Measurements from ENCODE around the gene GH2.

GH2 gene

GRCh38 chr17:63881935-63882601 is at the start of gene GH2:
TSS of gene GH2 (minus strand) at chr17:63881944. CDS start at chr17:63881801, 143 bp downstream.
- H3K27me3 ChIP-seq (ENCODE audit: insufficient read depth, poor library complexity, severe bottlenecking) = no peaks in the 10 kb centered on the region
- no peak within 1 kb of the TSS for H3K4me3 ChIP-seq (ENCODE audit: severe bottlenecking)
- peak; percentile 90 for ATAC-seq (ENCODE audit: low read depth)
- DNase-seq (ENCODE audit: low spot score) = no peak
- no peaks in the 10 kb centered on the region for H3K9me3 ChIP-seq (ENCODE audit: severe bottlenecking)
- peak; percentile 37 for TF ChIP-seq CTCF (IDR thresholded peaks at IDR 0.05; ENCODE audit: poor library complexity, severe bottlenecking)
- no peaks in the 10 kb centered on the region for H3K36me3 ChIP-seq (ENCODE audit: low read depth)
- no peaks in the 10 kb centered on the region for H3K4me1 ChIP-seq (ENCODE audit: insufficient read depth, poor library complexity, severe bottlenecking)
- H3K27ac ChIP-seq (ENCODE audit: poor library complexity, severe bottlenecking) = no peak within 1 kb of the TSS

- Histone ChIP-seq H3K27me3 (ENCODE audit: insufficient read depth, poor library complexity, severe bottlenecking) (no peaks in the 10 kb centered on the region), H3K4me3 (ENCODE audit: severe bottlenecking) (no peak overlapping the region), H3K4me1 (ENCODE audit: insufficient read depth, poor library complexity, severe bottlenecking) (no peaks in the 10 kb centered on the region), H3K36me3 (ENCODE audit: low read depth) (no peaks in the 10 kb centered on the region), H3K27ac (ENCODE audit: poor library complexity, severe bottlenecking) (no peak overlapping the region), H3K9me3 (ENCODE audit: severe bottlenecking) (no peaks in the 10 kb centered on the region)
- ATAC-seq (ENCODE audit: low read depth) = peak; percentile 37; the same call in 1 of the 3 replicates
- no peak for TF ChIP-seq CTCF (IDR thresholded peaks at IDR 0.05; ENCODE audit: poor library complexity, severe bottlenecking)
- DNase-seq (ENCODE audit: low spot score) = peak; percentile 67
Observed at GRCh38 chr17:63930951-63931575, 49.3 kb upstream of the GH2 start.

GRCh38 chr17:63929860-63930766 is 48.4 kb upstream of the GH2 start:
- H3K27me3 ChIP-seq (ENCODE audit: insufficient read depth, poor library complexity, severe bottlenecking) = no peaks in the 10 kb centered on the region
- H3K36me3 ChIP-seq (ENCODE audit: low read depth) = no peaks in the 10 kb centered on the region
- no peak for TF ChIP-seq CTCF (IDR thresholded peaks at IDR 0.05; ENCODE audit: poor library complexity, severe bottlenecking)
- ATAC-seq (ENCODE audit: low read depth) (peak; percentile 28; the same call in 2 of the 3 replicates), DNase-seq (ENCODE audit: low spot score) (no peak)
- no peaks in the 10 kb centered on the region for H3K4me1 ChIP-seq (ENCODE audit: insufficient read depth, poor library complexity, severe bottlenecking)
- H3K9me3 ChIP-seq (ENCODE audit: severe bottlenecking) = no peaks in the 10 kb centered on the region
- no peak overlapping the region for H3K27ac ChIP-seq (ENCODE audit: poor library complexity, severe bottlenecking)
- no peak overlapping the region for H3K4me3 ChIP-seq (ENCODE audit: severe bottlenecking)

- ATAC-seq (ENCODE audit: low read depth) (no peak), DNase-seq (ENCODE audit: low spot score) (no peak)
- H3K4me1 ChIP-seq (ENCODE audit: insufficient read depth, poor library complexity, severe bottlenecking) = no peaks in the 10 kb centered on the region
- no peak overlapping the region for H3K27ac ChIP-seq (ENCODE audit: poor library complexity, severe bottlenecking)
- no peaks in the 10 kb centered on the region for H3K9me3 ChIP-seq (ENCODE audit: severe bottlenecking)
- H3K27me3 ChIP-seq (ENCODE audit: insufficient read depth, poor library complexity, severe bottlenecking) = no peaks in the 10 kb centered on the region
- H3K36me3 ChIP-seq (ENCODE audit: low read depth) = no peaks in the 10 kb centered on the region
- TF ChIP-seq CTCF (IDR thresholded peaks at IDR 0.05; ENCODE audit: poor library complexity, severe bottlenecking) = no peak
- H3K4me3 ChIP-seq (ENCODE audit: severe bottlenecking) = no peak overlapping the region
Observed at GRCh38 chr17:63928966-63929695, 47.4 kb upstream of the GH2 start.

Measured in RWPE2 (cell line).